ENCODE data around the gene FUT1.

FUT1 gene

DNA sequence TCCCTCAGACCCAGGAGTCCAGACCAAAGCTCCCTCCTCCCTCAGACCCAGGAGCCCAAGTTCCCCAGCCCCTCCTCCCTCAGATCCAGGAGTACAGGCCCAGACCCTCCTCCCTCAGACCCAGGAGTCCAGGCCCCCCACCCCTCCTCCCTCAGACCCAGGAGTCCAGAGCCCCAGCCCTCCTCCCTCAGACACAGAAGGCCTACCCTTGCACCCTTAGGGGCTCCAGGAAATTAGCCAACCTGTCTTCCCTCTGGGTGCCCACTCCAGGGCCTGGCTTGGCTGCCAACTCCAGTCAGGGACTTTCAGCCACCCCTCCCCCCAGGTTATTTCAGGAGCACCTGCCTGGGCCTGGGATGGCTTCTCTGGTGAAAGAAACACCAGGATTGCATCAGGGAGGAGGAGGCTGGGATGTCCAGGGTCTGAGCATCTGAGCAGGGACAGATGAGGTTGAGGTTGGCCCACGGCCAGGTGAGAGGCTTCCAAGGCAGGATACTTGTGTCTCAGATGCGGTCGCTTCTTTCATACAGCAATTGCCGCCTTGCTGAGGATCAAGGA lies 2.7 kb upstream of the FUT1 start, which contains the start of gene FGF21:
Gene FGF21, plus strand, starts transcription at position 441 of the 558 bp plus-strand sequence. CDS start 713 bp downstream, outside the sequence.
- H3K4me3 ChIP-seq (ENCODE audit: low read length, poor library complexity, severe bottlenecking) = no peak within 1 kb of the TSS
- no peaks in the 10 kb centered on the region for H3K9me2 ChIP-seq (replicated peaks; ENCODE audit: low read depth, low read length)
- TF ChIP-seq, protein P1, sequence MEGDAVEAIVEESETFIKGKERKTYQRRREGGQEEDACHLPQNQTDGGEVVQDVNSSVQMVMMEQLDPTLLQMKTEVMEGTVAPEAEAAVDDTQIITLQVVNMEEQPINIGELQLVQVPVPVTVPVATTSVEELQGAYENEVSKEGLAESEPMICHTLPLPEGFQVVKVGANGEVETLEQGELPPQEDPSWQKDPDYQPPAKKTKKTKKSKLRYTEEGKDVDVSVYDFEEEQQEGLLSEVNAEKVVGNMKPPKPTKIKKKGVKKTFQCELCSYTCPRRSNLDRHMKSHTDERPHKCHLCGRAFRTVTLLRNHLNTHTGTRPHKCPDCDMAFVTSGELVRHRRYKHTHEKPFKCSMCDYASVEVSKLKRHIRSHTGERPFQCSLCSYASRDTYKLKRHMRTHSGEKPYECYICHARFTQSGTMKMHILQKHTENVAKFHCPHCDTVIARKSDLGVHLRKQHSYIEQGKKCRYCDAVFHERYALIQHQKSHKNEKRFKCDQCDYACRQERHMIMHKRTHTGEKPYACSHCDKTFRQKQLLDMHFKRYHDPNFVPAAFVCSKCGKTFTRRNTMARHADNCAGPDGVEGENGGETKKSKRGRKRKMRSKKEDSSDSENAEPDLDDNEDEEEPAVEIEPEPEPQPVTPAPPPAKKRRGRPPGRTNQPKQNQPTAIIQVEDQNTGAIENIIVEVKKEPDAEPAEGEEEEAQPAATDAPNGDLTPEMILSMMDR (conservative IDR thresholded peaks at IDR 0.05; ENCODE audit: low read length) = no peak
- TF ChIP-seq EZH2phosphoT487 (IDR thresholded peaks at IDR 0.05; ENCODE audit: borderline replicate concordance) = no peak
- no peaks in the 10 kb centered on the region for H3K4me1 ChIP-seq (ENCODE audit: insufficient read depth, low read length, poor library complexity, severe bottlenecking)
- no peaks in the 10 kb centered on the region for H3K36me3 ChIP-seq (ENCODE audit: insufficient read depth, low read length)
- no peaks in the 10 kb centered on the region for H4K20me1 ChIP-seq (ENCODE audit: insufficient read depth, low read length, poor library complexity, severe bottlenecking)
- no peak within 1 kb of the TSS for H3K4me2 ChIP-seq (ENCODE audit: low read depth, low read length, poor library complexity, severe bottlenecking)
- H3F3A ChIP-seq (ENCODE audit: low read depth) = no peaks in the 10 kb centered on the region
- no peaks in the 10 kb centered on the region for H3K79me2 ChIP-seq (ENCODE audit: insufficient read depth, low read length)
- no peak within 1 kb of the TSS for H3K9ac ChIP-seq (ENCODE audit: low read depth, low read length, poor library complexity, severe bottlenecking)
- no peaks in the 10 kb centered on the region for H3K9me3 ChIP-seq (ENCODE audit: insufficient read depth, low read depth, low read length)
- H2AFZ ChIP-seq (ENCODE audit: low read length) = no peak within 1 kb of the TSS
- no peaks in the 10 kb centered on the region for H3K27me3 ChIP-seq (ENCODE audit: insufficient read depth, low read length, poor library complexity, severe bottlenecking)

DNA sequence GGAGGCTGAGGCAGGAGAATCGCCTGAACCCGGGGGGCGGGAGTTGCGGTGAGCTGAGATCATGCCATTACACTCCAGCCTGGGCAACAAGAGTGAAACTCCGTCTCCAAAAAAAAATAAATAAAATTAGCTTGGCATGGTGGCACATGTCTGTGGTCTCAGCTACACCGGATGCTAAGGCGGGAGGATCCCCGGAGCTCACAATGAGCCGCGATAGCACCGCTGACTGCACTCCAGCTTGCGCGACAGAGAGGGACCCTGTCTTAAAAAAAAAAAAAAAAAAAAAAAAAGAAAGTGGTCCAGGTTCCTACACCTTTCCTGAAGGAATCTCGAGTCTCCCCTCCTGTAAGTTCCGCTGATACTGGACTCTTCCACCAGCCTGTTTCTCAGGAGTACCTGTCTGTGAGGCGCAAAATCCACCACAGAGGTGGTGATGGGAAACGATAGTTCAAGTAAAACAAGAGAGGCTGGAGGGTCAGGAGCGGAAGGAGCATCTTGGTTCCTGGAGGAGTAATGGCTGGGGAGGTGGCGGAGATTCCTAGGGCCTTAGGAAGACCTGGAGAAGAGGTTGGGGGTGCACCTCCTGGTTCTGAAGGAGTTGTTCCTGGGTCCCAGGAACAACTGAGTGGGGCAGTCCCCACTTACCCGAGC lies 471 bp downstream of the FUT1 start:
- H3K9me2 ChIP-seq (replicated peaks; ENCODE audit: low read depth, low read length) = no peaks in the 10 kb centered on the region
- H3F3A ChIP-seq (ENCODE audit: low read depth) = no peaks in the 10 kb centered on the region
- H3K4me2 ChIP-seq (ENCODE audit: low read depth, low read length, poor library complexity, severe bottlenecking) = no peak overlapping the region
- H3K27me3 ChIP-seq (ENCODE audit: insufficient read depth, low read length, poor library complexity, severe bottlenecking) = no peaks in the 10 kb centered on the region
- H2AFZ ChIP-seq (ENCODE audit: low read length) = no peak overlapping the region
- H3K4me1 ChIP-seq (ENCODE audit: insufficient read depth, low read length, poor library complexity, severe bottlenecking) = no peaks in the 10 kb centered on the region
- no peak for TF ChIP-seq EZH2phosphoT487 (IDR thresholded peaks at IDR 0.05; ENCODE audit: borderline replicate concordance)
- TF ChIP-seq, protein P1 (conservative IDR thresholded peaks at IDR 0.05; ENCODE audit: low read length) = no peak
- no peak overlapping the region for H3K4me3 ChIP-seq (ENCODE audit: low read length, poor library complexity, severe bottlenecking)
- no peaks in the 10 kb centered on the region for H3K36me3 ChIP-seq (ENCODE audit: insufficient read depth, low read length)
- no peaks in the 10 kb centered on the region for H3K9me3 ChIP-seq (ENCODE audit: insufficient read depth, low read depth, low read length)
- no peaks in the 10 kb centered on the region for H3K79me2 ChIP-seq (ENCODE audit: insufficient read depth, low read length)
- no peaks in the 10 kb centered on the region for H4K20me1 ChIP-seq (ENCODE audit: insufficient read depth, low read length, poor library complexity, severe bottlenecking)
- H3K9ac ChIP-seq (ENCODE audit: low read depth, low read length, poor library complexity, severe bottlenecking) = no peak overlapping the region

GRCh38 chr19:48750771-48751504 lies 1.5 kb downstream of the FUT1 start:
- Histone ChIP-seq H3K4me1 (ENCODE audit: insufficient read depth, low read length, poor library complexity, severe bottlenecking) (no peaks in the 10 kb centered on the region), H3F3A (ENCODE audit: low read depth) (no peaks in the 10 kb centered on the region), H2AFZ (ENCODE audit: low read length) (no peak overlapping the region), H3K27me3 (ENCODE audit: insufficient read depth, low read length, poor library complexity, severe bottlenecking) (no peaks in the 10 kb centered on the region), H3K9me2 (replicated peaks; ENCODE audit: low read depth, low read length) (no peaks in the 10 kb centered on the region), H4K20me1 (ENCODE audit: insufficient read depth, low read length, poor library complexity, severe bottlenecking) (no peaks in the 10 kb centered on the region), H3K9me3 (ENCODE audit: insufficient read depth, low read depth, low read length) (no peaks in the 10 kb centered on the region), H3K36me3 (ENCODE audit: insufficient read depth, low read length) (no peaks in the 10 kb centered on the region), H3K9ac (ENCODE audit: low read depth, low read length, poor library complexity, severe bottlenecking) (no peak overlapping the region), H3K4me3 (ENCODE audit: low read length, poor library complexity, severe bottlenecking) (no peak overlapping the region), H3K79me2 (ENCODE audit: insufficient read depth, low read length) (no peaks in the 10 kb centered on the region), H3K4me2 (ENCODE audit: low read depth, low read length, poor library complexity, severe bottlenecking) (no peak overlapping the region)
- TF ChIP-seq, protein P1 (conservative IDR thresholded peaks at IDR 0.05; ENCODE audit: low read length) = no peak
- TF ChIP-seq EZH2phosphoT487 (IDR thresholded peaks at IDR 0.05; ENCODE audit: borderline replicate concordance) = no peak

All from Loucy (cell line).